Right lobe of liver (tissue), 6 donors: ENCODE measurements around the gene SLC24A3. TPM values are rescaled to one million over a fixed set of nuclear protein-coding genes. Genes with fewer than 3 reads are reported as not detected.
A peak's percentile ranks its signal among the peaks of the same experiment; 100 is the strongest.

Experiments
- ATAC-seq, 4 donors: fragments of 200-7000 bp; cut with Tn5 transposase; one replicate each; pipeline ENCODE4 v1.9.1; 2020; ENCODE audit warnings: mild to moderate bottlenecking in 4 of 4, moderate library complexity in 4 of 4
- DNase-seq, 3 donors: peaks; one replicate each; pipeline ENCODE4 v3.0.0-alpha.2; 2020
- H3K27ac ChIP-seq, 3 donors: fragments of 200-600 bp; one replicate each; pipeline ENCODE4 v1.8.0; 2022
- H3K27me3 ChIP-seq, 2 donors: fragments of 200-600 bp; one replicate each; pipeline ENCODE4 v1.8.0; 2022
- H3K36me3 ChIP-seq, 4 donors: fragments of 200-600 bp; sonication (generic) in 1 of 4; one replicate each; pipeline versions ENCODE4 v1.5.1 to v1.8.0; 2017 to 2022; ENCODE audit warnings: control low read depth in 1 of 4
- H3K4me1 ChIP-seq, 4 donors: fragments of 200-600 bp; sonication (generic) in 1 of 4; one replicate each; pipeline versions ENCODE4 v1.5.1 to v1.8.0; 2017 to 2022; ENCODE audit warnings: control low read depth in 1 of 4
- H3K4me3 ChIP-seq, 3 donors: fragments of 200-600 bp; one replicate each; pipeline ENCODE4 v1.8.0; 2022
- H3K9me3 ChIP-seq, 4 donors: fragments of 200-600 bp; sonication (generic) in 1 of 4; one replicate each; pipeline versions ENCODE4 v1.5.1 to v1.8.0; 2017 to 2022; ENCODE audit warnings: control low read depth in 1 of 4
- CTCF ChIP-seq, 4 donors: fragments of 200-600 bp in 3 of 4; fragments of 450-650 bp in 1 of 4; IDR thresholded peaks; one replicate each; pipeline versions ENCODE4 v1.5.1 to v1.8.0; 2016 to 2022; ENCODE audit warnings: antibody characterized with exemption in 4 of 4, mild to moderate bottlenecking in 2 of 4
- POLR2A ChIP-seq: fragments of 450-650 bp; IDR thresholded peaks from one replicate; pipeline ENCODE4 v1.6.1; 2017; ENCODE audit warnings: antibody characterized with exemption, mild to moderate bottlenecking
- WGBS: methylation state at CpG from one replicate; pipeline ENCODE4 v1.1.6; 2018; ENCODE audit warnings: low coverage, low lambda C conversion rate; ENCODE audit not compliant: insufficient coverage; ENCODE audit errors: missing lambda C conversion rate; 5-methylcytosine and 5-hydroxymethylcytosine counted together
- intact Hi-C, 2 donors: fragments of 100-400 bp; cut with DNase I; formaldehyde crosslinking; loops; one replicate each; pipeline versions ENCODE4 v1.11.2 to v1.14.1; 2022
- total RNA-seq, 6 experiments: library from RNA; depleted of rRNA in 2 of 6; stranded (reverse); fragments of >200 nt in 2 of 6; fragmentation: NEBNext Ultra II Directional in 3 of 6; extraction: Animal tissue kit (Norgen Biotek cat#: 25700) in 3 of 6; gene quantifications; one replicate each; pipeline versions ENCODE4 v1.1.0 to v1.2.4, GENCODE V29; 2016 to 2023
- donor health status: DM: no; HTN: yes; CAD: no.
- donor health status: DM: no; HTN: no; CAD: no.
- donor health status: DM: no; HTN: no; CAD: no.
- donor health status: DM: no; HTN: yes; CAD: no.
- donor health status: DM: no; HTN: yes; CAD: no.

SLC24A3 gene
- total RNA-seq, 6 experiments from 2014 or later: 0.06 to 0.49 (median 0.27) TPM

- no peak for DNase-seq
- intact Hi-C loops: no loop called here
- H3K9me3 ChIP-seq: no peaks in the 10 kb centered on the region
- H3K27ac ChIP-seq: no peak overlapping the region
- H3K36me3 ChIP-seq: no peaks in the 10 kb centered on the region
- no peak for ATAC-seq
- no peak overlapping the region for H3K4me3 ChIP-seq
- no peaks in the 10 kb centered on the region for H3K27me3 ChIP-seq
- no CpG with 5 or more reads among the region's 2 CpGs for WGBS
- no peak for TF ChIP-seq POLR2A
- TF ChIP-seq CTCF (IDR thresholded peaks at IDR 0.05): no peak
- H3K4me1 ChIP-seq: no peaks in the 10 kb centered on the region
Measured at GRCh38 chr20:19438488-19438887, 226.0 kb downstream of the SLC24A3 start.

- H3K9me3 ChIP-seq: peaks cover 0 to 5% (median 0%) of the 10 kb centered on the region in 4 donors
- H3K4me1 ChIP-seq: no peaks in the 10 kb centered on the region
- H3K27me3 ChIP-seq: no peaks in the 10 kb centered on the region
- WGBS: 50% methylated on average over 13 of the region's 14 CpGs
- H3K27ac ChIP-seq: no peak overlapping the region
- TF ChIP-seq CTCF (IDR thresholded peaks at IDR 0.05) (no peak), POLR2A (no peak)
- H3K4me3 ChIP-seq: no peak overlapping the region
- ATAC-seq (peak in 2 of 4 donors; percentile 47 to 56), DNase-seq (no peak)
- H3K36me3 ChIP-seq: no peaks in the 10 kb centered on the region
- intact Hi-C loops: no loop called here
Measured at GRCh38 chr20:19440660-19441527, 228.5 kb downstream of the SLC24A3 start.

GRCh38 chr20:19446246-19446645 is 233.8 kb downstream of the SLC24A3 start:
- Histone ChIP-seq H3K9me3 (peaks cover 0 to 5% (median 0%) of the 10 kb centered on the region in 4 donors), H3K27me3 (no peaks in the 10 kb centered on the region), H3K36me3 (no peaks in the 10 kb centered on the region), H3K4me3 (no peak overlapping the region), H3K27ac (no peak overlapping the region), H3K4me1 (no peaks in the 10 kb centered on the region)
- DNase-seq: no peak
- intact Hi-C loops: no loop called here
- no peak for TF ChIP-seq POLR2A
- no peak for TF ChIP-seq CTCF (IDR thresholded peaks at IDR 0.05)
- ATAC-seq: no peak
- 67% methylated on average over 4 of the region's 4 CpGs for WGBS

- WGBS: 88% methylated on average over 1 of the region's 1 CpG
- H3K36me3 ChIP-seq: no peaks in the 10 kb centered on the region
- ATAC-seq (no peak), DNase-seq (no peak)
- intact Hi-C loops: no loop called here
- no peak overlapping the region for H3K4me3 ChIP-seq
- peaks cover 0 to 5% (median 0%) of the 10 kb centered on the region in 4 donors for H3K9me3 ChIP-seq
- no peak for TF ChIP-seq POLR2A
- no peak for TF ChIP-seq CTCF (IDR thresholded peaks at IDR 0.05)
- no peak overlapping the region for H3K27ac ChIP-seq
- no peaks in the 10 kb centered on the region for H3K27me3 ChIP-seq
- H3K4me1 ChIP-seq: no peaks in the 10 kb centered on the region
Measured at GRCh38 chr20:19448632-19449031, 236.2 kb downstream of the SLC24A3 start.
